ENCODE results near the gene MYL2.

MYL2 gene

GRCh38 chr12:110929818-110930217, 9.4 kb upstream of the MYL2 start:
- no peak for DNase-seq

- DNase-seq = no peak
Measured at GRCh38 chr12:110928700-110929099, 8.3 kb upstream of the MYL2 start.

GRCh38 chr12:110927546-110927945, 7.2 kb upstream of the MYL2 start:
- no peak for DNase-seq

DNA sequence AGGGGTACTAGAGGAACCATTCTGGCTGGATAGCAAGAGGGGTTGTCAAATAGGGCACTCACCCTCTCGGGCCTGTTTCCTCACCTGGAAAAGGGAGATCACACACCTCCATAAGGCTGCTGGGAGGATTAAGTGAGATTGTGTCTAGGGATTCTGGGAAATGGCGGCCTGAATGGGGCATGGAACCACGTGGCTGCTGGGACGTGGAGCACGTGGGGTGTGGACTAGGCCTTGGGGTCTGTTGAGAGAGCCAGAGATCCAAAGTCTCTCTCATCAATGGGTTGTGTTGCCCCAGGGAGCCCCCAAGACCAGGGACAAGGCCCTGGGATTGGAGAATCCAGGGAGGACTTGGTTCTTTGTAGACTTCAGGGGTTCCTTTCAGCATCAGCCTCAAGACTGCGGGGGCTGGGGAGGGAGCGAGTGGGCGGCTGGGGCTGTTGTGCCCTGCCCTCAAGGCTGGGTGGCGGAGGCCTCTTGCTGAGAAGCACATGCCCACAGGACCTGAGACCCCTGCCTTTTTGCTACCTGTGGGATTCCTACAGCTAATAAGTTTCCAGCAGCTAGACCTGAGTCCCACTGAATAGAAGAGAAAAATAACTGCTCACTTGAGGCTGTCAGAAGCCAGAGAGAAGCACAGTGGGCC, 3.4 kb upstream of the MYL2 start:
- no peak for DNase-seq

- DNase-seq = no peak
Measured at GRCh38 chr12:110923192-110923591, 2.8 kb upstream of the MYL2 start.

GRCh38 chr12:110922652-110923051, 2.3 kb upstream of the MYL2 start:
- no peak for DNase-seq

- no peak for DNase-seq
Measured at GRCh38 chr12:110921262-110921661, 883 bp upstream of the MYL2 start.

GRCh38 chr12:110919720-110920119, 659 bp downstream of the MYL2 start:
- no peak for DNase-seq

DNA sequence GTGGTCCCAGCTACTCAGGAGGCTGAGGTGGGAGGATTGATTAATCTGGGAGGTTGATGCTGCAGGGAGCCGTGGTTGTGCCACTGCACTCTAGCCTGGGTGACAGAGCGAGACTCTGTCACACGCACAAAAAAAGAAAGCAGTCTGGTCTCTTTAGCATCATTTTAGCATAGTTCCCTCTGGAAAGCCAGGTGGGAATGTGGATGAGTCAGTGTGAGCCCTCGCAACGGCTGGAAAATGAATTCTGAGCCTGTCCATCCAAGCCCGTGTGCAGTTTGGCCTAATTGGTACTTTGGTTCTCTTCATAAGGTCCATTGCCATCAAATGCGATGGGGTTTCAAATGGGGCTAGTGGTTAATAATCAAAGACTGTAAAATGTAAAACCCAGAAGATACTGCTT, 2.4 kb downstream of the MYL2 start:
- DNase-seq = no peak

GRCh38 chr12:110917467-110917866, 2.9 kb downstream of the MYL2 start:
- DNase-seq = no peak

DNA sequence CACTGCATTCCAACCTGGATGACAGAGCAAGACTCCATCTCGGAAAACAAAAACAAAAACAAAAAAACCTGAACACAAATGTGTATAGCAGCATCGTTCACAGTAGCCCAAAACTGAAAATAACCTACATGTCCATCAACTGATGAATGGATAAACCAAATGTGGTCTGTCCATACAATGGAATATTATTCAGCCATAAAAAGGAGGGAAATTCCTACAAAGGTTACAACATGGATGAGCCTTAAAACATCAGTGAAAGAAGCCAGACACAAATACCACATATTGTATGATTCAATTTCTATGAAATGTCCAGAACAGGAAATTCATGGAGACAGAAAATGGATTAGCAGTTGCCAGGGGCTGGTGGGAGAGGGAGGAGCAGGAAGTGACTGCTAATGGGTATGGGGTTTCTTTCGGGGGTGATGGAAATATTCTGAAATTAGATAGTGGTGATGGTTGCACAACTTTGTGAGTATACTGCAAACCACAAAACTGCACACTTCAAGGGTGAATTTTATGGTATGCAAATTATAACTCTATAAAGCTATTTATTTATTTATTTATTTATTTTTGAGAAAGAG, 4.0 kb downstream of the MYL2 start:
- DNase-seq = no peak

DNA sequence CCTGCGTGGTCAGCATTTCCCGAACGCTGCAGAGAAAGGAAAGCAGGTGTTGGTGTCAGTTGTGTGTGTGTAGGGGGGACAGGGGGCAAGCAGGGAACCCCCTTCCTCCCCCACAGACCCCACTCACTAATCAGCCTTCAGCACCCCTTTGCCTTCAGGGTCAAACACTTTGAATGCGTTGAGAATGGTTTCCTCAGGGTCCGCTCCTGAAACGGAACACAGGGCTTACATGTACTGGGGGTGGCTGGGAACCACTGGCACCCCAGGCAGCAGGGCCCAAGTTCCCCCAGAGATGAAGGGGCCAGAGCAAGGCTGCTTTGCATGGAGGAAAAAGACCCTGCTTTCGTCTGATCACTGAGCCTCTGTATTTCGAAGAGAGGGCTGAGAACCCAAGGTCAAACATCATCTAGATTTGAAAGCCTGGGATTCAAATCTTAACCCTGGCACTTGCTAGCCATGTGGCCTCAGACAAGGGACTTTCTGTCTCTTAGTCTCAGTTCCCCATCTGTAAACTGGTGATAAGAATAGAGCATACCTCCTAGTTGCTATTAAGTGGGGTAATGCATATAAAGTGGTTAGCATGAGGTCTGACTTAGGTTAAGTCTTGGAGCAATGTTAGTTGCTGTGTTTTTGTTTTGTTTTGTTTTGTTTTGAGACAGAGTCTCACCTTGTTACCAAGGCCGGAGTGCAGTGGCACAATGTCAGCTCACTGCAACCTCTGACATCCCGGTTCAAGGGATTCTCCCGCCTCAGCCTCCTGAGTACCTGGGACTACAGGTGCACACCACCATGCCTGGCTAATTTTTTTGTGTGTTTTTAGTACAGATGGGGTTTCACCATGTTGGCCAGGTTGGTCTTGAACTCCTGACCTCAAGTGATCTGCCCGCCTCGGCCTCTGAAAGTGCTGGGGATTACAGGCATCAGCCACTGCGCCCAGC, 7.0 kb downstream of the MYL2 start:
- no peak for DNase-seq

DNA sequence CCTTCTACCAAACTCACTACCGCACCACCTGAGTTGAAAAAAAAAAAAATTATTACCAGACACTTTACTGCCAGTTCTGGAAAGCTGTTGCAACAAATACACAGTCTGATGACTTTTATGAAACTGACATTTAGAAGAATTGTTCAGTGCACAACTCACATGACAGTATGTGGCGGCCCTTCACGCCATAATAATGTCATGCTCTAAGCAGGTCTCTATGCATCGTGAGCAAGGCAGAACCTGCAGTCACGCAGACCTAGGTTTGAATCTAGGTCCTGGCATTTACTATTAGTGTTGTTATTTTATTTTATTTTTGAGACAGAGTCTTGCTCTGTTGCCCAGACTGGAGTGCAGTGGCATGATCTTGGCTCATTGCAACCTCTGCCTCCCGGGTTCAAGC, 8.1 kb downstream of the MYL2 start:
- no peak for DNase-seq

DNA sequence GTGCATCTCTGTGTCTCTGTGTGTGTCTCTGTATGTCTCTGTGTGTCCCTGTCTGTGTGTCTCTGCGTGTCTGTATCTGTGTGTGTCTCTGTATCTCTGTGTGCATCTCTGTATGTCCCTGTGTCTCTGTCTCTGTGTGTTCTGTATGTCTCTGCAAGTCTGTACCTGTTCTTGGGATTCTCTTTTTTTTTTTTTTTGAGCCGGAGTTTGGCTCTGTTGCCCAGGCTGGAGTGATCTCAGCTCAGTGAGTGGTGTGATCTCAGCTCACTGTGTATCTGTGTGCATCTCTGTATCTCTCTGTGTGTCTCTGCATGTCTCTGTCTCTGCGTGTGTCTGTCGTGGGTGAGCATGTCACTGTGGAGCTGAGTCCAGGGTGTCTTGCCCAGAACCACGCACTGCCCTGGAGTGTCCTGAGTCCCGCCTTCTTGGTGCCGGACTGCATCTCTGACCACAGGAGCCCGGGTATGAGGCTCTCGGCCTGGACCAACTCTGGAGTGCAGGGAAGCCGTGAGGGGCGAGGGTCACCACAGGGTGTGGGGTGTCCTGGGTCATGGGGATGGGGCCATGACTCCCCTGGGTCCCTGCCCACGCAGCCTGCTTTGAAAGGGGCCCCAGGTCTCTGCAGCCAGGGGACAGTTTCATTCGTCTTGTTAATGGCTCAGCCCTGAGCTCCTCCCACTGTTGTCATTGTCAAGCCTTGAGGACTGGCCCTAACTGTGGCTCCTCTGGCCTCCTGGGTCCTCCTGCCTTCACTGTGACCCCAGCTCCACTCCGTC, 11.8 kb downstream of the MYL2 start:
- no peak for DNase-seq

DNA sequence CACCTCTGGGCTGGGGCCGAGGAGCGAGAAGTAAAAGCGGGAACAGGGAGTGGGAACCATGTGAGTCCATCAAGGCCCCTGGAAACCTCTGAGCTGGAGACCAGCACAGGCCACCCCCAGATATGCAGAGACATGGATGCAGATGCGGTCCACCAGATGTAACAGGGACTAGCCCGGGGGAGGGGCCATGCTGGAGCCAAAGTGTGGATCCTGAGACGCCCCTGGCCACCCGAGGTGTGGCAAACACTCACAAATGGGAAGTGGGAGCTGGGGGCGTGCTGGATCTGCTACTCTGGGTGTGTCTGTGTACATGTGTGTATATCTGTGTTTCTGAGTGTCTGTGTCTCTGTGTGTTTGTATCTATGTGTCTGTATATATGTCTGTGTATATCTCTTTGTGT, 12.8 kb downstream of the MYL2 start:
- DNase-seq = no peak

DNA sequence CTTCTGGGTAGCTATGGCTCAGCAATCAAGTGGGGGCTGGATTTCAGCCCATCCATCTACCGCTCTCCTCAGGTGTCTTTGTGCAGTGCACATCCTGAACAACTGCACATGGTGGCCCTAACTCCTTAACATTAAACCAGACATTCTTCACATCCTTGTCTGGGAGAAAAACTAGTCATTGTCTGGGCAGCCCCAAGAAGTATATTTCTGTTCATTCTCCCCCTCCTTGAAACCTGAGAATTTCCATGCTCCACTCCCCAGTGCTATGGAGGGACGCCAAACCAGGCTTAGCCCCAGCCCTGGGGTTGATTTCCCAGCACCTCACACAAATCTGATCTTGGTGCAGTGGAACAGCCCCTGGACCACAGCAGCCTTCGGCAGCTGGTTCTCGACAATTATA, 13.4 kb downstream of the MYL2 start:
- DNase-seq = no peak

GRCh38 chr12:110906516-110906915, 13.9 kb downstream of the MYL2 start:
- DNase-seq = no peak

DNA sequence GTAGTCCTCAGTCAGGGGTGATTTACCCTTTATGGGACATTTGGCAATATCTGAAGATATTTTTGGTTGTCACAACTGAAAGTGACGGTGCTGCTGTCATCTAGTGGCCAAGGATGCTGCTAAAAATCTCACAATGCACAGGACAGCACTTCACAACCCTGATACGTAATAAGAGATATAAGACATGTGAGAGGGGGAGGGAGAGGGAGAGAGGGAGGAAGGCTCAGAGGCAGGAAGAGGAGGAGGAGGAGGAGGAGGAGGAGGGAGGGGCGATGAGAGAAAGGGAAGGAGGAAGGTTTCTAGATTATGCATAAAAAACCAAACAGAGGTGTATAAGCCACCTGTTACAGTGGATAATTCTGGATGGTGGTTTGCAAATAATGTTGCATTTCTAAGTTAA, 14.3 kb downstream of the MYL2 start:
- no peak for DNase-seq

DNA sequence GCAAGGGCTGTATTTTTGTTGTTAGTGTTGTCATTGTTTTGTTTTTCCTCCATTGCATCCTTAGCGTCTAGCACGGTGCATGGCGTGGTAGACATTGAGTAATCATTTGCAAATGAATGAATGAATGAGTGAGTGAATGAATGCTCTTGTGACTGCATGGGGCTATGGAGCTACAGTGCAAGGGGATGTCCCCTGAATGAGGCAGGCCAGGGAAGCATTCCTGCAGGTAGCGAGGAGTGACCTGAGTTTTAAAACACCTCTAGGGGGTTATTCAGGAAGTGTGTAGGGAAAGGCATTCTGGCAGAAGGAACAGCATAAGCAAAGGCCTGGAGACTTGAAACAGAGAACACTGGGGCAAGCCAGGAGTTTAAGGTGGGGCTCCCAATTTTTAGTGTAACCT, 16.9 kb downstream of the MYL2 start:
- no peak for DNase-seq

DNA sequence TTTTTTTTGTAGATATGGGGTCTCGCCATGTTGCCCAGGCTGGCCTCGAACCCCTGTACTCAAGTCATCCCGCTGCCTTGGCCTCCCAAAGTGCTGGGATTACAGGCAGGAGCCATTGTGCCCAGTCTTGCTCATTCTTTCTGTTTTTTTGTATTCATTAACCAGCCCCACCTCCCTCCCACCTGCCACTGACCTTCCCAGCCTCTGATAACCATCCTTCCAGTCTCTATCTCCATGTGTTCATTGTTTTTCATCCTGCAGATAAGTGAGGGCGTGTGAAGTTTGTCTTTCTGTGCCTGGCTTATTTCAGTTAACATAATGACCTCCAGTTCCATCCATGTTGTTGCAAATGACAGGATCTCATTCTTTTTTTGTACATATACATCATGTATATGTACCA, 19.0 kb downstream of the MYL2 start:
- no peak for DNase-seq

GRCh38 chr12:110896559-110896958, 23.8 kb downstream of the MYL2 start:
- no peak for DNase-seq

GRCh38 chr12:110893956-110894355, 26.4 kb downstream of the MYL2 start:
- no peak for DNase-seq

DNA sequence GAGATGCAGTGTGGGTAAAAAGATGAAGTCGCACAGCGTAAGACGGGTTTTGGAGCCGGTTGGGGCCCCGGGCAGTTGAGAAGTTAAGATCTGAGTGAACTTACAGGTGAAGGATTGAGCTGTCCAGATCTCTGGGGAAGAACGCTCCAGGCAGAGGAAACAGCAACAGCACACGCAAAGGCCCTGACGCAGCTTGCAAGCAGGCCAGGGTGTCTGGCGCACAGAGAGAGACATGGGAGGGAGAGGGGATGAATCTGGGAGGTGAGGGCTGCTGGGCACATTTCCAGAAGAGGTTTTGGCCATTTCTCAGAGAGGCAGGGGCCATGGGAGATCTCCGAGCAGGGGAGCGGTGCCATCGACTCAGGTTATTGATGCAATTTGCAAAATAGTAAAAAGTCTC, 31.0 kb downstream of the MYL2 start:
- DNase-seq = no peak

Data from CD4-positive, alpha-beta T cell treated with Interleukin-17A for 1 hour (primary cell).